T-helper 17 cell (primary cell): ENCODE results near the gene IGLL5. TPM values are rescaled to one million over a fixed set of nuclear protein-coding genes. Genes with fewer than 3 reads are reported as not detected.
A peak's percentile ranks its signal among the peaks of the same experiment; 100 is the strongest.

Experiments
- ATAC-seq: fragments of 150-1000 bp; cut with Tn5 transposase; 2 replicates; pipeline ENCODE4 v1.10.0; 2021; ENCODE audit warnings: mild to moderate bottlenecking, moderate library complexity
- DNase-seq, 3 donors: peaks; one replicate each; pipeline versions ENCODE4 v3.0.0 to v3.0.0-alpha.2; 2020 to 2021
- H3K9me3 ChIP-seq: one replicate; pipeline ENCODE4 v1.7.0; 2013; ENCODE audit warnings: low read length, mild to moderate bottlenecking; ENCODE audit not compliant: control insufficient read depth, poor library complexity, severe bottlenecking
- H3K27ac Mint-ChIP-seq: one replicate; pipeline ENCODE4 v1.8.0; 2022; ENCODE audit warnings: mild to moderate bottlenecking, moderate library complexity, mixed read lengths
- H3K27me3 Mint-ChIP-seq: one replicate; pipeline ENCODE4 v1.8.0; 2022; ENCODE audit warnings: mixed read lengths
- H3K36me3 Mint-ChIP-seq: one replicate; pipeline ENCODE4 v1.8.0; 2022; ENCODE audit warnings: low read depth, mixed read lengths
- H3K4me1 Mint-ChIP-seq: one replicate; pipeline ENCODE4 v1.8.0; 2022; ENCODE audit warnings: mild to moderate bottlenecking, mixed read lengths
- H3K4me3 Mint-ChIP-seq: one replicate; pipeline ENCODE4 v1.8.0; 2022; ENCODE audit warnings: mild to moderate bottlenecking, moderate library complexity, mixed read lengths
- total RNA-seq, 4 donors: library from RNA in 2 of 4; stranded (reverse) in 2 of 4; gene quantifications; one replicate each; pipeline ENCODE4 v1.2.3 and lab custom pipeline; 2022 to 2026

IGLL5 gene
- total RNA-seq, 2 donors from 2014 or later, result 1.9 TPM; not detected in 1

DNA sequence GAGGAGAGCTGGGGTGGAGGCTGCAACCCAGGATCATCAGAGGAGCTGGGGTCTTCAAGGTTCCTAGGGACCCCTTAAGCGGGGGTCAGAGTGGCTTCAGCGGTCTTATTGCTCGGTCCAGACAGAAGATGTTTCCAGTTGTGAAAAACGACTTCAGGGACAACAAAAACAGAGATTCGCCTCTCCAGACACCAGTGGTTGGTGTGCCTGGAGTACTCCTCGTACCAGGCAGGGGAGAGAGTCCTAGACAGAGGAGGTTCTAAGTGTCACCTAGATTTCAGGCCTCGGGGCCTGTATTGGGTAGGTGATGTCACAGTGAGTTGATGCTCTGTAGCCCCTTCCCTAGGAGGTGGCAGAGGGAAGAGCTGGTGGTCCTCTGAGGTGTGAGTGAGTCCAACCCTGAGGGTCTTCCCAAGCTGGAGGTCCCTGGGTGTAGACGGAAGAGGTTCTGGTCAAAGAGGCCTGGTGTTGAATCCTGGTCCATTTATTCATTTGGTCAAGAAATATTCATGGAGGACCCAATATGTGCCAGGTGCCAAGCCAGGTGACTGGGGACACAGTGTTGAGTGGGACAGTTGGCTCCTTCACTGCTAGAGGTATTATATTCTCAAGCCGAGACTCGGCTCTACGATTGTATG, 4.4 kb upstream of the IGLL5 start:
- Mint-ChIP-seq H3K27ac (no peak overlapping the region), H3K4me1 (peaks cover 2% of the 10 kb centered on the region), H3K4me3 (no peak overlapping the region), H3K27me3 (peaks cover 13% of the 10 kb centered on the region), H3K36me3 (no peaks in the 10 kb centered on the region)
- DNase-seq (no peak), ATAC-seq (no peak)
- H3K9me3 ChIP-seq, result no peaks in the 10 kb centered on the region

DNA sequence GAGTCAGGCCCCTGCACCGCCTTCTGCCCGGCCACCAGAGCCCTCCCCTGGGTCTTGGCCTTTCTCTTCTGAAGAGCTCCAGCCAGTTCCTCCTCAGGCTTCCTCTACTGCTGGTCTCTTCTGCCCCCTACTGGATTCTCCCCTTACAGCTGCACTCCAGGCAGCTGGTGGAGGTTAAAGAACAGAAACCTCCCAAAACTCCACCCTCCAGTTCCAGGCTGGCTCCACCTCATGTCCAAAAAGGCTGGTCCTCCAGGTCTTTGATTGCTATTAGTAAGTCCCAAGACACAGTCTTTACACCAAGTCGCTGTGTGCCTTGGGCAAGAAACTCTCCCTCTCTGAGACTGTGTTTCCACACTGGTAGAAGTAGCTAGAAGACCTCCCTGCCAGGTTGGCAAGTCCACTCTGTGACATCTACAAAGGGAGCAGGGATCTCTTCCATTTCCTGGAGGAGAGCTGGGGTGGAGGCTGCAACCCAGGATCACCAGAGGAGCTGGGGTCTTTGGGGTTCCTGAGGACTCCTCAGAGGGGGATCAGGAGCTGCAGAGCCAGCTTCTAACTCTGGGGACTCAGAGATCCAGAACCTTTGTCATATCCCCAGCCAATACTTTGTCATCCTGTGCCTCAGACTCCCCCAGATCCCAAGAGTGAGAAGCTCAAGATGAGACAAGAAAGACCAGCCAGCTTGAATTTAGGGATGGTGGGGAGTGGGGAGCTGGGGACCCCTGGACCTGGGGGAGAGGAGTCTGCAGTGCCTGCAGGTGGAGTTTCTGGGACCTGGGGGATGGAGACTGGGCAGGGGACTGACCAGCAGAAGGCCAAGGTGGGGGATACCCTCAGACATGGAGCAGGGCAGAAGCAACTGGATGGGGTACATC, 3.4 kb upstream of the IGLL5 start:
- Mint-ChIP-seq H3K27me3 (peaks cover 22% of the 10 kb centered on the region), H3K4me3 (no peak overlapping the region), H3K4me1 (peaks cover 2% of the 10 kb centered on the region), H3K36me3 (no peaks in the 10 kb centered on the region), H3K27ac (no peak overlapping the region)
- DNase-seq, result peak in 2 of 3 donors; percentile 37 to 61
- ATAC-seq, result peak; percentile 74
- H3K9me3 ChIP-seq, result no peaks in the 10 kb centered on the region

DNA sequence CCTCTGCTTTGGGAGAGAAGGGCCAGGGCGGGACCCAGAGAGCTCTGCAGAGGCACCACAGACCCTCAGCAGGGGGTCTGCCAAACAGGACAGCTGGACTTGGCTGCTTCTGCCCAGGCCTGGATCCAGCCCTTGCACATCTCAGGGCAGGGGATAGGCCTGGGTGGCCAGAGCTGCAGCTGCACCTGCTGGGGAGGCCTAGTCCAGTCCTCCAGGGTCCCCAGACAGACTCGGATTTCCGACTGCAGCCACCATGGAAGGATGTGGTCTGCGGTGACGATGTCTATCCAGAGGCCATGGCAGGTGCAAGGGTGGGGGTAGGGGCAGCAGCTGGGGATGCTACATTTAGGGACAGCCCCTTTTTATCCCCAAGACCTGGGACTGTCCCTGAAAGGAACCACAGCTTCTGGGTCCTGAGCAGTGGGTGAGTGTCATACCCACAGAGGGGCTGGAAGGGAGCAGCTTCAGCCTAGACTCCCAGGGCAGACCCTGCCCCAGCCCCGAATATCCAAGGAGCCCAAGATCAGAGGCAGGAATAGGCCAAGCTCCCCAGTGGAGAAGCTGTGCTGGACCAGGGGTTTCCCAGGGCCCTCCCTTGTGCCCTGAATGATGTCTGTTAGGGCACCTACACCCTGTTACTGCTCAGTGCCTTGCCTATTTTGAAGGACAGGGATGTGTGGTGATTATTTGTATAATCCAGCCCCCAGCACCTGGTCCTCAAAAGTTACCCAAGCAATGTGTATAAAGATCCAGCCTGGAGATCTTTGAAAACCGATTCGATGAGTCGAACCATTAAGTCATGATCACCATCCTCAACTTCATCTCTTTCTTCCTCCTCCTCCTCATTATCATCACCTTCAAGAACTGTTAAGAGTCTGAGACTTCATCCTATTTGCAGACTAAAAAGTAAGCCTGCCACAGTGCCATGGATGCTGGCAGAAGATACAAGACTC, 2.5 kb upstream of the IGLL5 start:
- ATAC-seq (peak; percentile 69), DNase-seq (no peak)
- H3K4me3 Mint-ChIP-seq, result no peak overlapping the region
- H3K27me3 Mint-ChIP-seq, result peaks cover 23% of the 10 kb centered on the region
- H3K4me1 Mint-ChIP-seq, result peaks cover 2% of the 10 kb centered on the region
- H3K36me3 Mint-ChIP-seq, result no peaks in the 10 kb centered on the region
- no peak overlapping the region for H3K27ac Mint-ChIP-seq
- H3K9me3 ChIP-seq, result no peaks in the 10 kb centered on the region

DNA sequence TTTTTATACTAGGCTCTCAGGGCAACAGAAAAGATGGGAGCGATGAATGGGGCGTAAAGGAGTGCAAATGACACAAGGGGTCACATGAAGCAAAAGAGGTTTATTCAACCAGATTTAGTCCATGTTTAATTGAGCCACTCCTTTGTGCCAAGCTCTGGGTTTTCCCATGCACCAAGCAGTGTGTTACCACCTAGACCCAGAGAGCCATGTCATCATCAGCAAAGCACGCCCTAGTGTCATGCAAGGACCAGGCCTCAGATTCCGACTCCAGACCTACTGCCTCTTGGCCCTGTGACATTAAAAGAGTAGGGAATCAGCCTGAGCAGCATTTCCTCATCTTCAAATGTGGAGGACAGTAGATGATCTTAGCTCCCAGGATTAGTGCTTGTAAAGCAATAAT, 1.1 kb upstream of the IGLL5 start:
- DNase-seq (no peak), ATAC-seq (no peak)
- Mint-ChIP-seq H3K36me3 (no peaks in the 10 kb centered on the region), H3K4me1 (peaks cover 2% of the 10 kb centered on the region), H3K27me3 (peaks cover 28% of the 10 kb centered on the region), H3K4me3 (no peak overlapping the region), H3K27ac (no peak overlapping the region)
- H3K9me3 ChIP-seq, result no peaks in the 10 kb centered on the region

DNA sequence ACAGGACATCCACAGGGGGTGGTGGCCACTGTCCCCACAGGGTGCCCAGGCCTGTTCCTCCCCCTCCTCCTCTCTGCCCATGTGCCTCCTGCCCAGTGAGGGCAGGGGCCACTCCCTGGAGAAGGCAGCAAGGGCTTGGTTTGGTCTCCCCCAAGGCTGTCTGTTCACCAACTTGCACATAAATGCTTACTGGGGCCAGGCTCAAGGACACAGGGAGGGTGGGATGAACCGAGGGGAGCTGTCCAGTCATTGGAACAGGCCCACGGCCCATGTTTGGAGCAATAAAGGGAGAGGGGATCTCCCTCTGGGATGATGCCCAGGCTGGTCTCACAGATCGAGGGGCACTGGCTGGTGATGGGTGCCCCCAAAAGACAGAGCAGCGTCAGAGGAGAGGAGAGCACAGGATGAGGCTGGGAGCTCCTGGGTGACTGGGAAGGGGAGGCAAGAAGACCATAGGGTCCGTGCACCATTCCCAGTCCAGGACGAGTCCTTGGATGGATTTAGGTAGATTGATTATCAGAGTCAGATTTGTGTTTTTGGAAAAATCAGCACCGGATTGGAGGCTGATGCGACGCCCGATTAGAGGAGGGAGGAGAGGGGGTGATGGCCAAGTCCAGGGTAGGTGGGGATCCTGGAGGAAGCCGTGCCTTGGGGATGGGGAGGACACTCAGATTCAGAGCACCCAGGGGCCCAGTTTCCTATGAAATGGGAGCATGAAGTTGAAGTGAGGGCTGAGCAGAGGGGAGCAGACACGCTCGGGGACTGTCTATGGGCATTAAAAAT, 1.1 kb downstream of the IGLL5 start:
- peaks cover 7% of the 10 kb centered on the region for H3K36me3 Mint-ChIP-seq
- no peak overlapping the region for H3K27ac Mint-ChIP-seq
- no peaks in the 10 kb centered on the region for H3K9me3 ChIP-seq
- H3K27me3 Mint-ChIP-seq, result peaks cover 44% of the 10 kb centered on the region
- peaks cover 10% of the 10 kb centered on the region for H3K4me1 Mint-ChIP-seq
- no peak for DNase-seq
- no peak for ATAC-seq
- no peak overlapping the region for H3K4me3 Mint-ChIP-seq

DNA sequence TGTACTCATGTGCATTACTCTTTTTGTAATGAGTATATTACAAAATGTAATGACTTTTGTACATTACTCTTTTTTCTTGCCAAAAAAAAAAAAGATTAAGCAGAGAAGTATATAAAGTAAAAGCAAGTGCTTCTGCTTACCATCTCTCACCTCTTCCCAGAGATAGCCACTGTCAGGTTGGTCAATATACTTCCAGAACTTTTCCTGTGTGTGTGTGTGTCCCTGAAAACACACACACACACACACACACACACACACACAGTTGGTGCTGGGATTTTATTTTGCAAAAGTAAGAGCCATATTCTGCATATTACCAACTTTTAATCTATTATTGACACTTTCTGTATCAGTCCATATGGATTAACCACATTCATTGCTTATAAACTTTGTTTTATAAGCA, 2.5 kb downstream of the IGLL5 start:
- ATAC-seq (no peak), DNase-seq (no peak)
- no peak overlapping the region for H3K4me3 Mint-ChIP-seq
- H3K36me3 Mint-ChIP-seq, result peaks cover 7% of the 10 kb centered on the region
- H3K9me3 ChIP-seq, result no peaks in the 10 kb centered on the region
- peaks cover 7% of the 10 kb centered on the region for H3K4me1 Mint-ChIP-seq
- no peak overlapping the region for H3K27ac Mint-ChIP-seq
- H3K27me3 Mint-ChIP-seq, result peaks cover 55% of the 10 kb centered on the region

DNA sequence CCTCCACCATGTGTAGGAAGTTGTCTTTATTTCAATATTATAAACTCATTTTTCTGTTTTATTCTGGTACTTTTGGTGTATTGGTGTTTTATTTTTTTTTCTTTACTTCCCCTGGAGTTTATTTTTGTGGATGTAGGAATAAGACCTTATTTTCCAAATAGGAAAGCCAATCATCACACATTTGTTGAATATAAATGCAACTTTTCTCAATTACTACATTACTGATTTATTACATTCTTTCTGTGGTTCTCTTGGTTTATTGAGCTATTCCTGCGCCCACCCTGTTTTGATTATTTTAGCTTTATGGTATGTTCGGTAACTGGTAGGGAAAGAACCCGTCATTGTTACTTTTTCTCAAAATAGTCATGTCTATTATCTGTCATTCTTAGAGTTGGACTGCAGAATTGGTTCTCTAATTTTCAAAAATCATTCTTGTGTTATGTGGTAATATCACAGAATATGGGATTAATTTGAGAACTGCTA, 3.6 kb downstream of the IGLL5 start:
- Mint-ChIP-seq H3K27ac (no peak overlapping the region), H3K27me3 (peaks cover 58% of the 10 kb centered on the region), H3K4me3 (peak overlapping the region; percentile 12), H3K36me3 (peaks cover 10% of the 10 kb centered on the region), H3K4me1 (peaks cover 10% of the 10 kb centered on the region)
- H3K9me3 ChIP-seq, result no peaks in the 10 kb centered on the region
- ATAC-seq (no peak), DNase-seq (no peak)

DNA sequence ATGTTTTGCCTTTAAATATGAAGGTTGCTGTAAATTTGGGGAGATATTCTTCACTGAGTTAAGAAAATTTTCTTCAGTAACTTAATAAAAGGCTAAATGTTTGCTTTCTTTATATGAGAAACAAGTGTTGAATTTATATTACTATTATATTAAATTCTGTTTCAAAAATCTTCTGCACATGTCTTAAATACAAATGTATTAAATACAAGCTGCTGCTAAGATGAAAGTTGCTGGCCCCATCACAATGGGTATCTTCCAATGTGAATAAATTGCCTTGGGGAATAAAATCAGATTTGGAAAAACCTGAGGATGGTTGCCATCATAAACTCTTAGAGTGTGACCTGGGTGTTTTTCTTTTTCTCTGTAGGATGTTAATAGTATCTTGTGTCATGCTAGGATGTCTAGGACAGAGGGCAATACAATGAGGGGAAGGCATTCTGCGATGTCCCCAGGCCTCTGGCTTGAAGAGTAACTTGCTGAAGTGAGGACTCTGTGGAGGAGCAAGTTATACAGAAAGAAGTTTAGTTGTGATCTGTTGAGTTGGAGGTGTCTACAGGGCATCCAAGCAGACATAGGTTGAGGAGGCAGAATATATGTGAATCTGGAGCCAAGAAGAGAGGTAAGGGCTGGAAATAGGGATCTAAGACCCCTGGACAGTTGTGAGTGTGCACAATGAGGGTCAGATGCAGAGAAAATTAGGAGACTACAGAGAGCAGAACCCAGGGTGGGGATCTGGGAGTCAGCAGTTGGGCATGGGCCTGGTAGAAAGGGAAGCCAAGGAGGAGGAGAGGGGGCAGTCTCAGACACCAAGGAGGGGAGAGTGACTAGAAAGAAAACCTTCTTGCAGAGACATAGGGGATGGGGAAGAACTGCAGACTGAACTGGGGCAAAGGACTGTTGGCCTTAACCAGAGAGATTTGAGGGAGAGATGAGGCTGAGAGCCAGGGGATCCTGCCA, 4.8 kb downstream of the IGLL5 start:
- Mint-ChIP-seq H3K4me3 (no peak overlapping the region), H3K4me1 (peaks cover 10% of the 10 kb centered on the region), H3K27ac (no peak overlapping the region), H3K27me3 (peaks cover 62% of the 10 kb centered on the region), H3K36me3 (peaks cover 10% of the 10 kb centered on the region)
- DNase-seq (no peak), ATAC-seq (no peak)
- no peaks in the 10 kb centered on the region for H3K9me3 ChIP-seq

DNA sequence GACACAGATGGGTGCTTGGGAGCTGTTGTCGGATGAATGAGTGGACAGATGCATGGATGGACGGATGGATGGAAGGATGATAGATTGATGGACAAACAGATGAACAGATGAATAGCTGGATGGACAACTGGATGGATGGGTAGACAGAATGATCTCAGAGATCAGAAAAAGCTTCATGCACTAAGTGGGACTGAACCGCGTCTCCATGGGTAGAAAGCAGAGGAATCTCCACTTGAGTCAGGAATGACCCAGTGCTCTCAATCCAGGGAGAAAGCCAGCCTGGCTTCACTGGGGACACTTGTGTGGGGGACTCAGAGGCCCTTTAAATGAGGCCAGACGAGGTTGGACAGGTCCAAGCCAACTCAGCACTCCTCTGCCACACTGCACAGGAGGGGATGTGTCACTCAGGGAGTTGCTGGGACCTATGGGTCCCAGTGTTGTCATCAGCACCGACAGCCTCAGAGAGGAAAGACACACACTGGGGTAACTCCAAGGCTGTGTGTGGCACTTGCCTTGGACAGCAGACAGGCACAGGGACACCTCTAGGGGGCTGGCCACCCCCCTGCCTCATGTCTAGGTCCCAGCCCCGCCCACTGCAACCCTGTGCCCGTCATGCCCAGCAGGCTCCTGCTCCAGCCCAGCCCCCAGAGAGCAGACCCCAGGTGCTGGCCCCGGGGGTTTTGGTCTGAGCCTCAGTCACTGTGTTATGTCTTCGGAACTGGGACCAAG, 5.6 kb downstream of the IGLL5 start:
- Mint-ChIP-seq H3K27me3 (peaks cover 66% of the 10 kb centered on the region), H3K4me1 (peaks cover 10% of the 10 kb centered on the region)
- ATAC-seq, result no peak

DNA sequence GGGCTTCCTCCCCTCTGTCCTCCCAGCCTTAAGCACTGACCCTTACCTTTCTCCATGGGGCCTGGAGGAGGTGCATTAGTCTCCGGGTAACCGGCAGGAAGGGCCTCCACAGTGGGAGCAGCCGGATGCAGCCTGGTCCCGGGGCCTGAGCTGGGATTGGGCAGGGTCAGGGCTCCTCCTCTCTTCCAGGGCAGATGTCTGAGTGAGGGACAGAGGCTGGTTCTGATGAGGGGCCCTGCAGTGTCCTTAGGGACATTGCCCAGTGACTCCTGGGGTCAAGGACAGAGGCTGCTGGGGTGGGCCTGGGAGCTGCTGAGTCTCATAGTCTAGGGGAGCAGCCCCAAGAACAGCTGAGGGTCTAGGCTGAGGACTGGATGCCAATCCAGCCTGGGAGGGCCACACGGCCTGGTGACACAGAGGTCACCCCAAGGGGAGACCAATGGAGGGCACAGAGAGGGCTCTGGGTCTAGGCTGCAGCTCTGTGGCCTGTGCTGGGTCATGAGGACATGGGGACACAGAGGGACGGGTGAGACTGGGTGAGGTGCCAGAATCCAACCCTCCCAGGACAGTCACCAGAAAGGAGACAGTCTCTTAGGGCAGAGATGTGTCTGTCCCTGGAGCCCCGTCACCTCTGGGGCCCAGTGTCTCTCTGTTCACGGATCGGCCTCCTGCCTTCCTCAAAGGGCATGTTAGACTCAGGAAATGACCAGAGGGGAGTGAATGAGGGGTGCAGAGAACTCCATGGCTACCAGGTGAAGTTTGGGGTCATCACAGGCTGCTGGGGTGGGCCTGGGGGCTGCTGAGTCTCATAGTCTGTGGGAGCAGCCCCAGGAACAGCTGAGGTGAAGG, 6.5 kb downstream of the IGLL5 start:
- Mint-ChIP-seq H3K27ac (no peak overlapping the region), H3K4me3 (no peak overlapping the region), H3K27me3 (peaks cover 59% of the 10 kb centered on the region), H3K36me3 (peaks cover 10% of the 10 kb centered on the region), H3K4me1 (peaks cover 10% of the 10 kb centered on the region)
- DNase-seq (no peak), ATAC-seq (no peak)
- H3K9me3 ChIP-seq, result no peaks in the 10 kb centered on the region

More for the DNA sequence above, 5.6 kb downstream of the IGLL5 start:
- Mint-ChIP-seq H3K36me3 (peaks cover 10% of the 10 kb centered on the region), H3K27ac (no peak overlapping the region), H3K4me3 (peak overlapping the region; percentile 41)
- H3K9me3 ChIP-seq, result no peaks in the 10 kb centered on the region
- DNase-seq, result no peak
